Chondrocyte (in vitro differentiated cells): ENCODE measurements around the gene TXK. TPM values are rescaled to one million over a fixed set of nuclear protein-coding genes. Genes with fewer than 3 reads are reported as not detected.
A peak's percentile ranks its signal among the peaks of the same experiment; 100 is the strongest.
"Not testable (repeated sequence)": the region's sequence is repeated elsewhere in the genome, so short reads cannot be mapped to it uniquely, and the experiment has no call there.

Experiments used
- DNase-seq: peaks from one replicate; pipeline ENCODE4 v3.0.0; 2021; ENCODE audit warnings: mixed read lengths, low spot score
- H3K27ac Mint-ChIP-seq: one replicate; pipeline ENCODE4 v1.8.0; 2021; ENCODE audit warnings: mild to moderate bottlenecking, moderate library complexity, mixed read lengths; ENCODE audit not compliant: unreplicated experiment
- H3K27me3 Mint-ChIP-seq: 2 replicates; pipeline ENCODE4 v1.8.0; 2021; ENCODE audit warnings: low read depth, mixed read lengths
- H3K36me3 Mint-ChIP-seq: 2 replicates; pipeline ENCODE4 v1.8.0; 2021; ENCODE audit warnings: low read depth, mixed read lengths
- H3K4me1 Mint-ChIP-seq: 2 replicates; pipeline ENCODE4 v1.8.0; 2021; ENCODE audit warnings: low read depth, mild to moderate bottlenecking, mixed read lengths
- H3K4me3 Mint-ChIP-seq: one replicate; pipeline ENCODE4 v1.8.0; 2021; ENCODE audit warnings: mild to moderate bottlenecking, moderate library complexity, mixed read lengths; ENCODE audit not compliant: unreplicated experiment
- H3K9me3 Mint-ChIP-seq: 2 replicates; pipeline ENCODE4 v1.8.0; 2021; ENCODE audit warnings: low read depth, mixed read lengths
- total RNA-seq: library from RNA; stranded (reverse); gene quantifications from 3 replicates; pipeline ENCODE4 v1.2.1, GENCODE V29; 2021
- TF ChIP-seq, protein P1 (sequence below): fragments of 200-600 bp; sonication (generic); IDR thresholded peaks from 2 replicates; pipeline ENCODE4 v1.5.0; 2021; ENCODE audit warnings: antibody characterized with exemption, mild to moderate bottlenecking, moderate library complexity

TXK gene
- total RNA-seq, 1 donor from 2014 or later, result 0.22 TPM

- H3K27me3 Mint-ChIP-seq, result no peaks in the 10 kb centered on the region
- H3K27ac Mint-ChIP-seq, result peak overlapping the region; percentile 91
- H3K4me1 Mint-ChIP-seq, result peaks cover 29% of the 10 kb centered on the region
- H3K9me3 Mint-ChIP-seq, result peaks cover 12% of the 10 kb centered on the region
- H3K36me3 Mint-ChIP-seq, result peaks cover 2% of the 10 kb centered on the region
- TF ChIP-seq, protein P1, sequence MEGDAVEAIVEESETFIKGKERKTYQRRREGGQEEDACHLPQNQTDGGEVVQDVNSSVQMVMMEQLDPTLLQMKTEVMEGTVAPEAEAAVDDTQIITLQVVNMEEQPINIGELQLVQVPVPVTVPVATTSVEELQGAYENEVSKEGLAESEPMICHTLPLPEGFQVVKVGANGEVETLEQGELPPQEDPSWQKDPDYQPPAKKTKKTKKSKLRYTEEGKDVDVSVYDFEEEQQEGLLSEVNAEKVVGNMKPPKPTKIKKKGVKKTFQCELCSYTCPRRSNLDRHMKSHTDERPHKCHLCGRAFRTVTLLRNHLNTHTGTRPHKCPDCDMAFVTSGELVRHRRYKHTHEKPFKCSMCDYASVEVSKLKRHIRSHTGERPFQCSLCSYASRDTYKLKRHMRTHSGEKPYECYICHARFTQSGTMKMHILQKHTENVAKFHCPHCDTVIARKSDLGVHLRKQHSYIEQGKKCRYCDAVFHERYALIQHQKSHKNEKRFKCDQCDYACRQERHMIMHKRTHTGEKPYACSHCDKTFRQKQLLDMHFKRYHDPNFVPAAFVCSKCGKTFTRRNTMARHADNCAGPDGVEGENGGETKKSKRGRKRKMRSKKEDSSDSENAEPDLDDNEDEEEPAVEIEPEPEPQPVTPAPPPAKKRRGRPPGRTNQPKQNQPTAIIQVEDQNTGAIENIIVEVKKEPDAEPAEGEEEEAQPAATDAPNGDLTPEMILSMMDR, result no peak
- no peak overlapping the region for H3K4me3 Mint-ChIP-seq
- DNase-seq, result no peak
Measured at GRCh38 chr4:48173056-48173991, 39.3 kb upstream of the TXK start.

GRCh38 chr4:48172651-48173050, 38.6 kb upstream of the TXK start:
- TF ChIP-seq, protein P1, result no peak
- H3K4me3 Mint-ChIP-seq, result no peak overlapping the region
- H3K27me3 Mint-ChIP-seq, result no peaks in the 10 kb centered on the region
- no peak overlapping the region for H3K27ac Mint-ChIP-seq
- peaks cover 29% of the 10 kb centered on the region for H3K4me1 Mint-ChIP-seq
- peaks cover 10% of the 10 kb centered on the region for H3K9me3 Mint-ChIP-seq
- no peaks in the 10 kb centered on the region for H3K36me3 Mint-ChIP-seq
- no peak for DNase-seq

- Mint-ChIP-seq H3K27ac (no peak overlapping the region), H3K4me1 (peaks cover 17% of the 10 kb centered on the region), H3K36me3 (no peaks in the 10 kb centered on the region), H3K9me3 (peaks cover 8% of the 10 kb centered on the region), H3K4me3 (no peak overlapping the region), H3K27me3 (no peaks in the 10 kb centered on the region)
- TF ChIP-seq, protein P1, result no peak
- no peak for DNase-seq
Measured at GRCh38 chr4:48169636-48170035, 35.6 kb upstream of the TXK start.

DNA sequence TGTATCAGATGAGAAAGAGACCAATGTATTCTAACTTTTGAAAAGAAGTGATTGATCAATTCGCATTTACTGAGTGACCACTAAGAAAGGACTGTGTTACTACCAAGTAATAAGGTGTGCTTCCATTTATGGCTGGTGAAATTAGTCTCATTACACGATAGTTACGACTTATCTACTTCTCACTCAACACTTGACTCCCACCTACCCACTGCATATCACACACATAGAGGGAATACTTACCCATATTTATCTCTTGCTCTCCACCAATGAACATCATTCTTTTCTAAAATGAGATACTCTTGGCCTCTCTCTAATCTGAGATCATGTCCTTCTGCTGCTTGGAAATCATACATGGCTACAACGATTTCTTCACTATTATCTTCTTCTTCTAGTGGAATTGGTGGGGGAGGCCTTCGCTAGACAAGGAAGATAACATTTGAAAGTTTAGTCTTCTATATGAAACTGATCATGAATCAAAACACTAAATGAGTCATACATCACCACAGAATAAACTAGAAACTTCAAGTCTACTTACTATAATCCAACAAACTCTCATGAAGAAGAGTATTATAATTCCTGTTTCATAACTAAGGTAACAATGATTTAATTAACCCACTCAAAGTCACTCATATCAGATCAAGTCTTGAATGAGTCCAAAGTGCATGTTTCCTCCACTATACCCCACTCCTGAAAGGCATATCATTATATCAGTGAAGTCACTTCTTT, 33.7 kb upstream of the TXK start:
- H3K9me3 Mint-ChIP-seq, result peaks cover 8% of the 10 kb centered on the region
- DNase-seq, result no peak
- H3K27ac Mint-ChIP-seq, result no peak overlapping the region
- H3K4me3 Mint-ChIP-seq, result no peak overlapping the region
- no peaks in the 10 kb centered on the region for H3K27me3 Mint-ChIP-seq
- TF ChIP-seq, protein P1, result no peak
- H3K36me3 Mint-ChIP-seq, result no peaks in the 10 kb centered on the region
- peaks cover 4% of the 10 kb centered on the region for H3K4me1 Mint-ChIP-seq

DNA sequence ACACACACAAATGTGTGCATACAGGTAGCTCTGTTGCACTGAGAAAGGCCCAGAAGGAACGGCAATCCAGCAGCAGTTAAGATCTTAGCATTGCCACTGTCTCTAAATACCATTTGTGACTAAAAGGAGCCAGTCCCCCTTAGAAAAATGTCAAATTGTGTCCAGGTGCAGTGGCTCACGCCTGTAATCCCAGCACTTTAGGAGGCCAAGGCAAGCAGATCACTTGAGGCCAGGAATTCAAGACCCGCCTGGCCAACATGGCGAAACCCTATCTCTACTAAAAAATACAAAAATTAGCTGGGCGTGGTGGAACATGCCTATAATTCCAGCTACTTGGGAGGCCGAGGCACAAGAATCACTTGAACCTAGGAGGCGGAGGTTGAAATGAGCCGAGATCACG, 30.5 kb upstream of the TXK start:
- not testable (repeated sequence) for DNase-seq, H3K27ac Mint-ChIP-seq, H3K4me3 Mint-ChIP-seq, H3K9me3 Mint-ChIP-seq, H3K27me3 Mint-ChIP-seq, H3K36me3 Mint-ChIP-seq
- H3K4me1 Mint-ChIP-seq, result peaks cover 17% of the 10 kb centered on the region
